HepG2 (cell line): ENCODE results near the gene MTR. TPM values are rescaled to one million over a fixed set of nuclear protein-coding genes. Genes with fewer than 3 reads are reported as not detected.

Experiments used
- ATAC-seq: fragments of 200-7000 bp; cut with Tn5 transposase; 3 replicates; pipeline ENCODE4 v1.9.1; 2020; ENCODE audit warnings: mild to moderate bottlenecking, moderate library complexity
- BruUV-seq: library from RNA; stranded (reverse); fragments of 400-500 nt; replicated peaks from 2 replicates; lab custom pipeline; 2021; lab: Mats Ljungman, UMichigan
- CTCF ChIA-PET: fragments of 300-600 bp; formaldehyde crosslinking; extraction: SDS; loops from one replicate; lab custom pipeline; 2021; ENCODE audit warnings: low total read pairs, inconsistent platforms, low intra/inter-chr PET ratio; lab: Yijun Ruan, JAX
- POLR2A ChIA-PET: fragments of 350-600 bp; sonication (Branson Sonifier 250); formaldehyde crosslinking; loops from one replicate; lab custom pipeline; 2020; ENCODE audit warnings: antibody characterized with exemption, inconsistent platforms; lab: Yijun Ruan, JAX
- DNase-seq: peaks from one replicate; pipeline ENCODE4 v3.0.0-alpha.2; 2015; ENCODE audit warnings: low spot score
- FAIRE-seq: peaks from 3 replicates; lab custom pipeline; 2011; peaks lifted over from hg19 to GRCh38; lab: Jason Lieb, UNC
- H2AFZ ChIP-seq: one replicate; pipeline ENCODE4 v1.6.1; 2011; ENCODE audit warnings: low read length, inconsistent platforms
- H3K27ac ChIP-seq: fragments of 300-600 bp; 3 replicates; pipeline ENCODE4 v1.8.0; 2011; ENCODE audit warnings: mixed run types, mild to moderate bottlenecking, mixed read lengths, low read length, inconsistent platforms; ENCODE audit not compliant: insufficient read depth; ENCODE audit errors: extremely low read length
- H3K27me3 ChIP-seq, 2 experiments: fragments of 200-600 bp in 1 of 2; 2 replicates in 1 of 2; 3 replicates in 1 of 2; pipeline versions ENCODE4 v1.6.0 to v1.8.0; 2011; ENCODE audit warnings: low read length in 2 of 2, mild to moderate bottlenecking in 2 of 2, moderate library complexity in 2 of 2, inconsistent platforms in 1 of 2; ENCODE audit not compliant: insufficient read depth in 2 of 2, control insufficient read depth in 1 of 2
- H3K36me3 ChIP-seq, 2 experiments: fragments of 200-600 bp in 1 of 2; replicated peaks in 1 of 2; 2 replicates in 1 of 2; 3 replicates in 1 of 2; pipeline versions ENCODE4 v1.5.1 to v1.8.0; 2011; ENCODE audit warnings: low read length in 2 of 2, inconsistent platforms in 1 of 2; ENCODE audit not compliant: insufficient read depth in 2 of 2, control insufficient read depth in 1 of 2
- H3K4me1 ChIP-seq: 2 replicates; pipeline ENCODE4 v1.5.1; 2012; ENCODE audit warnings: low read length, inconsistent platforms; ENCODE audit not compliant: insufficient read depth
- H3K4me2 ChIP-seq: 2 replicates; pipeline ENCODE4 v1.6.0; 2011; ENCODE audit warnings: low read depth, low read length, inconsistent platforms
- H3K4me3 ChIP-seq, 3 experiments: fragments of 200-600 bp in 1 of 3; sonication (generic), shearing (Covaris generic) in 1 of 3; replicated peaks in 1 of 3; 2 replicates each; pipeline ENCODE4 v1.5.1; 2011 to 2016; ENCODE audit warnings: low read length in 3 of 3, inconsistent platforms in 2 of 3, low read depth in 2 of 3, mild to moderate bottlenecking in 2 of 3, control low read depth in 1 of 3, mixed read lengths in 1 of 3; ENCODE audit not compliant: insufficient read depth in 1 of 3
- H3K79me2 ChIP-seq: one replicate; pipeline ENCODE4 v1.6.1; 2011; ENCODE audit warnings: low read length, inconsistent platforms; ENCODE audit not compliant: insufficient read depth
- H3K9ac ChIP-seq: 2 replicates; pipeline ENCODE4 v1.6.0; 2011; ENCODE audit warnings: mild to moderate bottlenecking, low read depth, low read length, inconsistent platforms; ENCODE audit not compliant: insufficient read depth
- H3K9me3 ChIP-seq: 2 replicates; pipeline ENCODE4 v1.5.1; 2012; ENCODE audit warnings: mild to moderate bottlenecking, low read length
- H4K20me1 ChIP-seq: 2 replicates; pipeline ENCODE4 v1.6.0; 2011; ENCODE audit warnings: inconsistent platforms, mild to moderate bottlenecking, low read length, moderate library complexity; ENCODE audit not compliant: insufficient read depth
- HMGA1 ChIP-seq: sonication (generic); formaldehyde crosslinking; conservative IDR thresholded peaks from 2 replicates; pipeline ENCODE4 v1.4.0; 2020; ENCODE audit warnings: missing genetic modification reagents
- HNF1B ChIP-seq: sonication (generic); formaldehyde crosslinking; IDR thresholded peaks from 2 replicates; pipeline ENCODE4 v1.5.1; 2020; ENCODE audit warnings: mild to moderate bottlenecking, moderate library complexity, missing genetic modification reagents
- RBM39 ChIP-seq: fragments of 200-400 bp; formaldehyde crosslinking; IDR thresholded peaks from one replicate; pipeline ENCODE4 v1.6.1; 2018; ENCODE audit warnings: antibody characterized with exemption, mild to moderate bottlenecking, low read depth, low read length; ENCODE audit not compliant: poor library complexity, severe bottlenecking
- SMARCE1 ChIP-seq: fragments of 450-650 bp; IDR thresholded peaks from 2 replicates; pipeline ENCODE4 v1.6.1; 2017; ENCODE audit warnings: borderline replicate concordance
- TAF1 ChIP-seq: sonication (generic); formaldehyde crosslinking; IDR thresholded peaks from 2 replicates; pipeline ENCODE4 v1.4.0; 2020; ENCODE audit warnings: missing genetic modification reagents
- ZBTB37 ChIP-seq: sonication (generic); formaldehyde crosslinking; IDR thresholded peaks from 2 replicates; pipeline ENCODE4 v1.4.0; 2020; ENCODE audit warnings: mild to moderate bottlenecking, missing genetic modification reagents
- ZNF124 ChIP-seq: sonication (generic); formaldehyde crosslinking; IDR thresholded peaks from 2 replicates; pipeline ENCODE4 v1.4.0; 2020; ENCODE audit warnings: missing genetic modification reagents
- ZNF24 ChIP-seq: fragments of 450-650 bp; IDR thresholded peaks from 2 replicates; pipeline ENCODE4 v1.6.1; 2017; ENCODE audit warnings: antibody characterized with exemption, mild to moderate bottlenecking
- ZNF350 ChIP-seq: sonication (generic); formaldehyde crosslinking; IDR thresholded peaks from 2 replicates; pipeline ENCODE4 v1.4.0; 2020; ENCODE audit warnings: mild to moderate bottlenecking, low read depth, missing genetic modification reagents, borderline replicate concordance
- ZNF460 ChIP-seq: sonication (generic); formaldehyde crosslinking; IDR thresholded peaks from 2 replicates; pipeline ENCODE4 v1.5.1; 2020; ENCODE audit warnings: missing genetic modification reagents, mild to moderate bottlenecking, borderline replicate concordance
- ZNF850 ChIP-seq: sonication (generic); formaldehyde crosslinking; conservative IDR thresholded peaks from 2 replicates; pipeline ENCODE4 v1.9.0; 2021; ENCODE audit warnings: mild to moderate bottlenecking, missing genetic modification reagents
- WGBS: methylation state at CpG from one replicate; pipeline ENCODE4 v1.1.6; 2017; ENCODE audit warnings: low lambda C conversion rate; 5-methylcytosine and 5-hydroxymethylcytosine counted together
- in situ Hi-C: cut with HindIII; loops from 2 replicates; pipeline ENCODE4 v1.10.0; 2017; ENCODE audit warnings: low pct_unique_long_range_greater_than_20kb; ENCODE audit not compliant: extremely low pct_ligation_motif_present
- intact Hi-C: fragments of 100-400 bp; cut with micrococcal nuclease; formaldehyde crosslinking; loops from one replicate; pipeline ENCODE4 v1.10.0; 2022; ENCODE audit not compliant: unreplicated experiment
- polyA plus RNA-seq, 8 experiments: library from polyadenylated mRNA; depleted of rRNA in 3 of 8; stranded (reverse) in 7 of 8; unstranded in 1 of 8; fragments of >200 nt; fragmentation: Illumina TruSeq in 4 of 8; extraction: Trizol in 4 of 8; gene quantifications; 2 replicates each; pipeline versions ENCODE4 v1.2.1 to v1.2.3, GENCODE V29; 2011 to 2016; ENCODE audit warnings: low read depth in 4 of 8, missing spikeins in 1 of 8, mixed read lengths in 1 of 8; ENCODE audit not compliant: insufficient read depth in 1 of 8
- total RNA-seq, 5 experiments: library from RNA; depleted of rRNA; stranded (reverse); fragments of >200 nt; fragmentation: Illumina TruSeq; extraction: Trizol; gene quantifications; 2 replicates each; pipeline ENCODE4 v1.2.3, GENCODE V29; 2016; ENCODE audit warnings: low read depth in 1 of 5
- TF ChIP-seq, protein P1 (sequence below), 2 experiments: sonication (generic) in 1 of 2; formaldehyde crosslinking in 1 of 2; IDR thresholded peaks; 2 replicates each; pipeline versions ENCODE4 v1.6.1 to v1.9.0; 2014 to 2022; ENCODE audit warnings: antibody characterized with exemption in 1 of 2, borderline replicate concordance in 1 of 2, inconsistent platforms in 1 of 2, low read depth in 1 of 2, missing genetic modification reagents in 1 of 2

The MTR gene
- total and polyA plus RNA-seq, 2 of the 13 experiments (the other 11 are each of a cell fraction or from before 2014, with no cell fraction given), result 16.3 to 36.1 TPM

GRCh38 chr1:236850077-236850979, 55.2 kb downstream of the MTR start (continued):
- no peak for TF ChIP-seq HMGA1 (CRISPR knock-in tag)

- CTCF ChIA-PET, result no interaction called here
- no TSS peak for BruUV-seq
- no peaks in the 10 kb centered on the region for H3K27me3 ChIP-seq
- H3K27ac ChIP-seq, result no peak overlapping the region
- no peak overlapping the region for H2AFZ ChIP-seq
- no peaks in the 10 kb centered on the region for H4K20me1 ChIP-seq
- intact Hi-C loops, result no loop called here
- no peaks in the 10 kb centered on the region for H3K79me2 ChIP-seq
- POLR2A ChIA-PET, result interaction anchor here (1.2 to 1.6 kb wide), 2 partner anchors 10 to 11 kb away, joined by 3 read pairs; no protein-coding TSS in a partner anchor
- FAIRE-seq, result no peak
- H3K4me1 ChIP-seq, result peaks cover under 1% of the 10 kb centered on the region; the same call in 1 of the 2 replicates
- H3K4me3 ChIP-seq, result no peak overlapping the region
- WGBS, result 100% methylated on average over 3 of the region's 3 CpGs
- H3K4me2 ChIP-seq, result no peak overlapping the region
- no peak overlapping the region for H3K9ac ChIP-seq
- in situ Hi-C loops, result loop anchor here (25.0 kb wide), 1 partner anchor 240 kb away; the partner anchor contains the start of gene HEATR1
- peaks cover 19 to 75% of the 10 kb centered on the region in 2 experiments for H3K36me3 ChIP-seq
- H3K9me3 ChIP-seq, result no peaks in the 10 kb centered on the region
- DNase-seq, result no peak
- no peak for ATAC-seq
- TF ChIP-seq HNF1B (CRISPR knock-in tag) (no peak), SMARCE1 (no peak), ZNF460 (CRISPR knock-in tag) (no peak), RBM39 (no peak), ZNF350 (CRISPR knock-in tag) (no peak), ZBTB37 (CRISPR knock-in tag) (no peak), ZNF124 (no peak), ZNF24 (no peak), ZNF850 (CRISPR knock-in tag) (no peak), TAF1 (CRISPR knock-in tag) (no peak)
- TF ChIP-seq, protein P1, sequence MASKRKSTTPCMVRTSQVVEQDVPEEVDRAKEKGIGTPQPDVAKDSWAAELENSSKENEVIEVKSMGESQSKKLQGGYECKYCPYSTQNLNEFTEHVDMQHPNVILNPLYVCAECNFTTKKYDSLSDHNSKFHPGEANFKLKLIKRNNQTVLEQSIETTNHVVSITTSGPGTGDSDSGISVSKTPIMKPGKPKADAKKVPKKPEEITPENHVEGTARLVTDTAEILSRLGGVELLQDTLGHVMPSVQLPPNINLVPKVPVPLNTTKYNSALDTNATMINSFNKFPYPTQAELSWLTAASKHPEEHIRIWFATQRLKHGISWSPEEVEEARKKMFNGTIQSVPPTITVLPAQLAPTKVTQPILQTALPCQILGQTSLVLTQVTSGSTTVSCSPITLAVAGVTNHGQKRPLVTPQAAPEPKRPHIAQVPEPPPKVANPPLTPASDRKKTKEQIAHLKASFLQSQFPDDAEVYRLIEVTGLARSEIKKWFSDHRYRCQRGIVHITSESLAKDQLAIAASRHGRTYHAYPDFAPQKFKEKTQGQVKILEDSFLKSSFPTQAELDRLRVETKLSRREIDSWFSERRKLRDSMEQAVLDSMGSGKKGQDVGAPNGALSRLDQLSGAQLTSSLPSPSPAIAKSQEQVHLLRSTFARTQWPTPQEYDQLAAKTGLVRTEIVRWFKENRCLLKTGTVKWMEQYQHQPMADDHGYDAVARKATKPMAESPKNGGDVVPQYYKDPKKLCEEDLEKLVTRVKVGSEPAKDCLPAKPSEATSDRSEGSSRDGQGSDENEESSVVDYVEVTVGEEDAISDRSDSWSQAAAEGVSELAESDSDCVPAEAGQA (IDR thresholded peaks at IDR 0.05; ENCODE audit: low read depth), result no peak
- TF ChIP-seq, protein P1 (CRISPR knock-in tag; IDR thresholded peaks at IDR 0.05; ENCODE audit: borderline replicate concordance), result no peak
Measured at GRCh38 chr1:236851871-236852270, 56.8 kb downstream of the MTR start.
